Kidney (tissue), 14 donors: ENCODE results near the gene COL26A1. TPM values are rescaled to one million over a fixed set of nuclear protein-coding genes. Genes with fewer than 3 reads are reported as not detected.

Experiments used
- DNase-seq, 5 donors: peaks; one replicate each; pipeline ENCODE4 v3.0.0-alpha.2; 2013 to 2020
- FAIRE-seq: peaks from 2 replicates; lab custom pipeline; 2012; peaks lifted over from hg19 to GRCh38; lab: Jason Lieb, UNC
- H3K27ac ChIP-seq, 2 donors: one replicate each; pipeline ENCODE4 v1.7.0; 2013; ENCODE audit warnings: low read depth in 2 of 2, low read length in 2 of 2, inconsistent platforms in 1 of 2
- H3K27me3 ChIP-seq: one replicate; pipeline ENCODE4 v1.7.1; 2013; ENCODE audit warnings: low read length, inconsistent platforms; ENCODE audit not compliant: control insufficient read depth, insufficient read depth
- H3K36me3 ChIP-seq, 3 donors: one replicate each; pipeline versions ENCODE4 v1.7.0 to v1.7.1; 2013; ENCODE audit warnings: low read length in 3 of 3, control low read depth in 1 of 3, inconsistent platforms in 1 of 3; ENCODE audit not compliant: insufficient read depth in 3 of 3, control insufficient read depth in 2 of 3
- H3K4me1 ChIP-seq, 3 donors: one replicate each; pipeline versions ENCODE4 v1.7.0 to v1.7.1; 2013; ENCODE audit warnings: low read length in 3 of 3, inconsistent platforms in 1 of 3, low read depth in 1 of 3; ENCODE audit not compliant: control insufficient read depth in 2 of 3, insufficient read depth in 2 of 3
- H3K4me3 ChIP-seq, 3 donors: one replicate each; pipeline versions ENCODE4 v1.7.0 to v1.8.1; 2013; ENCODE audit warnings: low read length in 3 of 3, control low read depth in 1 of 3, inconsistent platforms in 1 of 3
- H3K9ac ChIP-seq, 3 donors: one replicate each; pipeline versions ENCODE4 v1.7.0 to v1.7.1; 2013; ENCODE audit warnings: low read length in 3 of 3, control low read depth in 1 of 3, inconsistent platforms in 1 of 3
- H3K9me3 ChIP-seq, 3 donors: one replicate each; pipeline versions ENCODE4 v1.7.0 to v1.7.1; 2013; ENCODE audit warnings: low read length in 3 of 3, control low read depth in 1 of 3, inconsistent platforms in 1 of 3; ENCODE audit not compliant: control insufficient read depth in 2 of 3, insufficient read depth in 1 of 3
- CTCF ChIP-seq: IDR thresholded peaks from 3 replicates; pipeline ENCODE4 v1.5.1; 2012; ENCODE audit warnings: mild to moderate bottlenecking, moderate library complexity, borderline replicate concordance; ENCODE audit not compliant: insufficient read depth; ENCODE audit errors: extremely low read depth
- intact Hi-C: fragments of 100-400 bp; cut with DNase I; formaldehyde crosslinking; loops from one replicate; pipeline ENCODE4 v1.11.1; 2022
- polyA plus RNA-seq: library from polyadenylated mRNA; stranded (reverse); fragments of 350-450 nt; fragmentation: Illumina TruSeq; extraction: RNeasy Lipid Tissue Mini Kit (QIAGEN cat#74804); gene quantifications from one replicate; pipeline ENCODE4 v1.2.3, GENCODE V29; 2014; ENCODE audit warnings: low read depth, low replicate concordance; ENCODE audit not compliant: insufficient read depth
- total RNA-seq: library from RNA; stranded (reverse); fragmentation: NEBNext Ultra II Directional; extraction: Animal tissue kit (Norgen Biotek cat#: 25700); gene quantifications from one replicate; pipeline ENCODE4 v1.2.1, GENCODE V29; 2021
- donor health status: control.
- donor health status: control.
- donor health status: control.
- donor health status: control.
- donor health status: control.
- donor health status: DM: yes; HTN: yes; CAD: no.
- donor health status: Normal renal cell carcinoma (clear cell type).

Gene COL26A1
- total and polyA plus RNA-seq, 2 donors from 2014 or later = 1.2 to 3.5 TPM

DNA sequence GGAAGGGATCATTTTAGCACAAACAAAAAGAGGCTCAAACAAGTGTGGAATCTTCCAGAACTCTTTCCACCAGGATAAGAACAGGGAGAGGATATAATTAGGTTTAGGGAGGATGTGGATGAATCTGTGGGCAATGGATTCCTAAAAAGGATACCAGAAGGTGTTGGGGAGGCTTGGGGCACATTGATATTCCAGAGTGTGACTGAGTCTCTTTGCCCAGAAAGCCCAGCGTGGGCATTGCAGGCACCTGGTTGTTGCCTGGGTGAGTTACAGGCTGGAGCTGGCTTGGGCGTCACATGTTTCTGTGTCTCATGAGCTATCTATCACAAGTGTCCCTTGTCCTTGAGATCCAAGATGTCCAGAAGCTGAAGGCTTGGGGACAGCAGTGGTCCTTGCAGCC, 3.3 kb downstream of the COL26A1 start:
- no peak for FAIRE-seq
- no peak for TF ChIP-seq CTCF
- no peaks in the 10 kb centered on the region for H3K27me3 ChIP-seq

GRCh38 chr7:101367676-101368075, 5.0 kb downstream of the COL26A1 start:
- DNase-seq (no peak), FAIRE-seq (no peak)
- Histone ChIP-seq H3K27me3 (no peaks in the 10 kb centered on the region), H3K4me1 (peaks cover 0 to 3% (median 0%) of the 10 kb centered on the region in 3 donors), H3K9ac (no peak overlapping the region), H3K27ac (no peak overlapping the region), H3K36me3 (no peaks in the 10 kb centered on the region), H3K4me3 (no peak overlapping the region), H3K9me3 (no peaks in the 10 kb centered on the region)
- intact Hi-C loops = loop anchor here (10.0 kb wide), 1 partner anchor 167 kb away; no protein-coding TSS in a partner anchor
- no peak for TF ChIP-seq CTCF

More for the DNA sequence above, 3.3 kb downstream of the COL26A1 start:
- Histone ChIP-seq H3K4me3 (no peak overlapping the region), H3K9ac (no peak overlapping the region), H3K4me1 (peaks cover 0 to 3% (median 0%) of the 10 kb centered on the region in 3 donors), H3K9me3 (no peaks in the 10 kb centered on the region), H3K27ac (no peak overlapping the region), H3K36me3 (no peaks in the 10 kb centered on the region)
- intact Hi-C loops = loop anchor here (10.0 kb wide), 1 partner anchor 169 kb away; no protein-coding TSS in a partner anchor
- DNase-seq = no peak

DNA sequence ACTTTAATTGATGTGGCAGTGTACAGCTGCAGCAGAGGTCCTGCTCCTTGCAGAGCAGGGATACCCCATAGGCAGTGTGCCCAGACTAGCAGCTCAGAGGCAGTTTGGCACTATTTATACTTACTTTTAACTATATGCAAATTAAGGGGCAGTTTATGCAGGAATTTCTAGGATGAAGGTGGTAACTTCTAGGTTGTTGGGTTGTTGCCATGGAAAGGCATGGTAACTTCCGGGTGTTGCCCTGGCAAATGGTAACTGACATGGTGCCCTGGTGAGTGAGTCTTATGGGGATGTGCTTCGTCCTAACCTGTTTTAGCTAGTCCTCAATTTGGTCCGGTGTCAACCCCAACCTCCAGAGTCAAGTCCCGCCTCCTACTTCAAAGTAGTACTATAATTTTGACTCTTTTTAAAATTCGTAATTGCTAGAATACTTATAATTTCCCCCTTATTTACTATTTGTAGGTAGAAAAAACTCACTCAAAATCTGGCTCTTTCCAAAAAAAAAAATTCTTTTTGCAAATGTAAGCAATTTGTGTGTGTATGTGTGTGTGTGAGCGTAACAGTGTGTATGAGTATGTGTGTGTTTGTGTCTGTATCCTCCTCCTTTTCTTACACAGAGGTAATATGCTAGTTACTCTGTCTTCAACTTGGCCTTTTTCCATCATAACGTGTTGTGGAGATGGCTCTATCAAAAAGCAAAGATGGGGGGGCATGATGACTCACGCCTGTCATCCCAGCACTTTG, 5.9 kb downstream of the COL26A1 start:
- intact Hi-C loops = loop anchor here (10.0 kb wide), 1 partner anchor 166 kb away; no protein-coding TSS in a partner anchor
- FAIRE-seq = no peak
- DNase-seq = no peak
- Histone ChIP-seq H3K36me3 (no peaks in the 10 kb centered on the region), H3K4me3 (no peak overlapping the region), H3K27ac (no peak overlapping the region), H3K4me1 (peaks cover 0 to 2% (median 0%) of the 10 kb centered on the region in 3 donors), H3K9me3 (no peaks in the 10 kb centered on the region), H3K27me3 (no peaks in the 10 kb centered on the region), H3K9ac (no peak overlapping the region)
- no peak for TF ChIP-seq CTCF
